ENCODE data around the gene DPH1.
A peak's percentile ranks its signal among the peaks of the same experiment; 100 is the strongest.

The DPH1 gene

GRCh38 chr17:2083613-2084035 lies 53.7 kb downstream of the DPH1 start (continued):
- no peak for TF ChIP-seq ZNF513 (tag by site-specific recombination; IDR thresholded peaks at IDR 0.05)

DNA sequence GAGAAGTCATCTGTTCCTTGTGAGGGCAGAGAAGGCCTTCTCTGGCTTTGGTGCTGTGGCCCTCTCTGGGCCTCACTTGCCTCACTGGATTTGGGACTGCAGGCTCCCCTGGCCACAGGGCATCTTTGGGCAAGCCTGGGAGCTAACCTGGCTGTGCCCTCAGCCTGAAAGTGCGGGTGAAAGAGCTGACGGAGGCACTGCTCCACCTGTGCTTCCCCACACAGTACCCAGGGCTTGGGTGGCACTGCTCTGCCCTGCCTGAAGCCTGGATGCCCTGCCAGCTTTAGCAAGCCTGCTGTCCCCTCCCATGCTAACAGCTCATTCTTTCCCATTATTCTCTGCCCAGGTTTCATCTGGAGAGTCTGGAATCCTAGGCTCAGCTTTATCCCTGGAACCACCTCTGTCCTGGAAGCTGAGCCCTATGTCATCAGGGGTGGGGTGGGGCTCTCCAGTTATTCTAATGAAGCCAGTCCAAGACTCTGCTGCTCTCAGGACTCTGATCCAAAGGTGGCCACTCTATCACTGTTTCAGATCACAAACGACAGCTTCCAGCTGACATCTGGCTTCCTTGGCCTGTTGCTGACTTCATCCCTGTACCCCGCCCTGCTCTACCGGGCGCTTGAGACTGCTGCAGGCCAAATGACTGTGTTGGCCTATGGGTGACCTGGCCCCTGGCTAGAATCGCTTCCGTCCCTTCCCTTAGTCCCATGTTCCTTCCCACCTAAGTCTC lies 54.2 kb downstream of the DPH1 start:
- CTCF ChIA-PET: interaction anchor here (0.6 to 2.0 kb wide), 3 partner anchors 56 to 160 kb away, joined by 3 to 4 read pairs (median 3); no protein-coding TSS in a partner anchor
- no peak overlapping the region for H3K27ac ChIP-seq (ENCODE audit: extremely low read depth, low read depth, low read length)
- peaks cover 0 to 53% of the 10 kb centered on the region in 2 experiments; a peak in 2 of 3 replicates for H3K36me3 ChIP-seq (ENCODE audit: control insufficient read depth in 2 of 2, insufficient read depth in 1 of 2, low read length in 2 of 2)

GRCh38 chr17:2084766-2085647 lies 55.1 kb downstream of the DPH1 start:
- H3K4me1 ChIP-seq (ENCODE audit: control insufficient read depth, insufficient read depth, low read length): no peaks in the 10 kb centered on the region
- H3K27ac ChIP-seq (ENCODE audit: extremely low read depth, low read depth, low read length): no peak overlapping the region
- ChIA-PET CTCF (interaction anchor here (0.6 to 3.4 kb wide), 5 partner anchors 62 to 198 kb away, joined by 3 to 13 read pairs (median 4); no protein-coding TSS in a partner anchor), POLR2A (no interaction called here)
- H3K36me3 ChIP-seq (ENCODE audit: control insufficient read depth in 2 of 2, insufficient read depth in 1 of 2, low read length in 2 of 2): peaks cover 0 to 48% of the 10 kb centered on the region in 2 experiments; a peak in 2 of 3 replicates
- H3K4me3 ChIP-seq (ENCODE audit: low read depth, low read length): no peak overlapping the region
- no peaks in the 10 kb centered on the region for H3K9me3 ChIP-seq (ENCODE audit: control insufficient read depth, insufficient read depth, low read depth, low read length)
- TF ChIP-seq ZNF596 (tag by site-specific recombination; IDR thresholded peaks at IDR 0.05) (no peak), ZNF600 (tag by site-specific recombination; IDR thresholded peaks at IDR 0.05) (no peak), ZNF670 (tag by site-specific recombination; IDR thresholded peaks at IDR 0.05; ENCODE audit: low read depth) (no peak), ZNF324 (tag by site-specific recombination; IDR thresholded peaks at IDR 0.05) (no peak), MZF1 (tag by site-specific recombination; IDR thresholded peaks at IDR 0.05; ENCODE audit: borderline replicate concordance) (no peak), ZNF341 (tag by site-specific recombination; IDR thresholded peaks at IDR 0.05; ENCODE audit: low read depth) (no peak), KLF1 (tag by site-specific recombination; IDR thresholded peaks at IDR 0.05) (0 out of 2 replicates have a peak, but pooled peaks have one; percentile 9), ZNF416 (tag by site-specific recombination; IDR thresholded peaks at IDR 0.05) (no peak), TCF7L2 (IDR thresholded peaks at IDR 0.05; ENCODE audit: borderline replicate concordance, low read depth, low read length) (no peak), ZIC2 (tag by site-specific recombination; IDR thresholded peaks at IDR 0.05) (0 out of 2 replicates have a peak, but pooled peaks have one; percentile 5), ZNF398 (tag by site-specific recombination; IDR thresholded peaks at IDR 0.05) (0 out of 2 replicates have a peak, but pooled peaks have one; percentile 13), SP3 (tag by site-specific recombination; IDR thresholded peaks at IDR 0.05) (no peak), ZNF791 (tag by site-specific recombination; IDR thresholded peaks at IDR 0.05) (no peak), ELK4 (IDR thresholded peaks at IDR 0.05; ENCODE audit: borderline replicate concordance, low read depth, low read length) (no peak)
- TF ChIP-seq, protein P1, sequence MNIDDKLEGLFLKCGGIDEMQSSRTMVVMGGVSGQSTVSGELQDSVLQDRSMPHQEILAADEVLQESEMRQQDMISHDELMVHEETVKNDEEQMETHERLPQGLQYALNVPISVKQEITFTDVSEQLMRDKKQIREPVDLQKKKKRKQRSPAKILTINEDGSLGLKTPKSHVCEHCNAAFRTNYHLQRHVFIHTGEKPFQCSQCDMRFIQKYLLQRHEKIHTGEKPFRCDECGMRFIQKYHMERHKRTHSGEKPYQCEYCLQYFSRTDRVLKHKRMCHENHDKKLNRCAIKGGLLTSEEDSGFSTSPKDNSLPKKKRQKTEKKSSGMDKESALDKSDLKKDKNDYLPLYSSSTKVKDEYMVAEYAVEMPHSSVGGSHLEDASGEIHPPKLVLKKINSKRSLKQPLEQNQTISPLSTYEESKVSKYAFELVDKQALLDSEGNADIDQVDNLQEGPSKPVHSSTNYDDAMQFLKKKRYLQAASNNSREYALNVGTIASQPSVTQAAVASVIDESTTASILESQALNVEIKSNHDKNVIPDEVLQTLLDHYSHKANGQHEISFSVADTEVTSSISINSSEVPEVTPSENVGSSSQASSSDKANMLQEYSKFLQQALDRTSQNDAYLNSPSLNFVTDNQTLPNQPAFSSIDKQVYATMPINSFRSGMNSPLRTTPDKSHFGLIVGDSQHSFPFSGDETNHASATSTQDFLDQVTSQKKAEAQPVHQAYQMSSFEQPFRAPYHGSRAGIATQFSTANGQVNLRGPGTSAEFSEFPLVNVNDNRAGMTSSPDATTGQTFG (tag by site-specific recombination; IDR thresholded peaks at IDR 0.05; ENCODE audit: borderline replicate concordance): no peak

More for the DNA sequence above, 54.2 kb downstream of the DPH1 start:
- H3K4me3 ChIP-seq (ENCODE audit: low read depth, low read length): no peak overlapping the region
- 0 out of 2 replicates have a peak, but pooled peaks have one; percentile 8 for TF ChIP-seq ZIC2 (tag by site-specific recombination; IDR thresholded peaks at IDR 0.05)
- no peak for TF ChIP-seq HIC1 (tag by site-specific recombination; IDR thresholded peaks at IDR 0.05)
- no peak for TF ChIP-seq ZNF777 (tag by site-specific recombination; IDR thresholded peaks at IDR 0.05; ENCODE audit: borderline replicate concordance)
- TF ChIP-seq ZXDB (tag by site-specific recombination; IDR thresholded peaks at IDR 0.05): no peak
- no peak for TF ChIP-seq ZSCAN16 (tag by site-specific recombination; IDR thresholded peaks at IDR 0.05)
- H3K9me3 ChIP-seq (ENCODE audit: control insufficient read depth, insufficient read depth, low read depth, low read length): no peaks in the 10 kb centered on the region
- POLR2A ChIA-PET: no interaction called here
- no peaks in the 10 kb centered on the region for H3K4me1 ChIP-seq (ENCODE audit: control insufficient read depth, insufficient read depth, low read length)

All from HEK293 (cell line).